DOHH2 (cell line): ENCODE results near the gene CYP27A1.
A peak's percentile ranks its signal among the peaks of the same experiment; 100 is the strongest.

Source experiments
- CTCF ChIP-seq: fragments of 200-600 bp; sonication (generic); IDR thresholded peaks from one replicate; pipeline ENCODE4 v1.5.1; 2014; ENCODE audit warnings: antibody characterized with exemption, mild to moderate bottlenecking, low read depth, low read length; ENCODE audit not compliant: poor library complexity, severe bottlenecking
- EZH2phosphoT487 ChIP-seq: fragments of 200-600 bp; sonication (generic); IDR thresholded peaks from 2 replicates; pipeline ENCODE4 v1.6.1; 2017; ENCODE audit warnings: borderline replicate concordance, mild to moderate bottlenecking, antibody characterized with exemption, low read length, moderate library complexity, mixed read lengths

GRCh38 chr2:218858671-218859555 lies 77.0 kb downstream of the CYP27A1 start:
- TF ChIP-seq CTCF (no peak), EZH2phosphoT487 (0 out of 2 replicates have a peak, but pooled peaks have one; percentile 22)
